ENCODE data around the gene PAQR6.
A peak's percentile ranks its signal among the peaks of the same experiment; 100 is the strongest.

The PAQR6 gene

GRCh38 chr1:156246781-156247459, 936 bp downstream of the PAQR6 start:
- H3K27ac ChIP-seq, result peak overlapping the region; percentile 82
- ChIA-PET CTCF (no interaction called here), POLR2A (ENCODE audit: low non-redundant PET) (no interaction called here)
- TF ChIP-seq, protein P1, sequence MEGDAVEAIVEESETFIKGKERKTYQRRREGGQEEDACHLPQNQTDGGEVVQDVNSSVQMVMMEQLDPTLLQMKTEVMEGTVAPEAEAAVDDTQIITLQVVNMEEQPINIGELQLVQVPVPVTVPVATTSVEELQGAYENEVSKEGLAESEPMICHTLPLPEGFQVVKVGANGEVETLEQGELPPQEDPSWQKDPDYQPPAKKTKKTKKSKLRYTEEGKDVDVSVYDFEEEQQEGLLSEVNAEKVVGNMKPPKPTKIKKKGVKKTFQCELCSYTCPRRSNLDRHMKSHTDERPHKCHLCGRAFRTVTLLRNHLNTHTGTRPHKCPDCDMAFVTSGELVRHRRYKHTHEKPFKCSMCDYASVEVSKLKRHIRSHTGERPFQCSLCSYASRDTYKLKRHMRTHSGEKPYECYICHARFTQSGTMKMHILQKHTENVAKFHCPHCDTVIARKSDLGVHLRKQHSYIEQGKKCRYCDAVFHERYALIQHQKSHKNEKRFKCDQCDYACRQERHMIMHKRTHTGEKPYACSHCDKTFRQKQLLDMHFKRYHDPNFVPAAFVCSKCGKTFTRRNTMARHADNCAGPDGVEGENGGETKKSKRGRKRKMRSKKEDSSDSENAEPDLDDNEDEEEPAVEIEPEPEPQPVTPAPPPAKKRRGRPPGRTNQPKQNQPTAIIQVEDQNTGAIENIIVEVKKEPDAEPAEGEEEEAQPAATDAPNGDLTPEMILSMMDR (conservative IDR thresholded peaks at IDR 0.05; ENCODE audit: low read depth), result no peak
- DNase-seq (ENCODE audit: low spot score), result no peak

- ChIA-PET POLR2A (ENCODE audit: low non-redundant PET) (no interaction called here), CTCF (interaction anchor here (0.7 kb wide), 1 partner anchor 21 kb away, joined by 3 read pairs; no protein-coding TSS in a partner anchor)
Observed at GRCh38 chr1:156246241-156246780, 1.5 kb downstream of the PAQR6 start.

DNA sequence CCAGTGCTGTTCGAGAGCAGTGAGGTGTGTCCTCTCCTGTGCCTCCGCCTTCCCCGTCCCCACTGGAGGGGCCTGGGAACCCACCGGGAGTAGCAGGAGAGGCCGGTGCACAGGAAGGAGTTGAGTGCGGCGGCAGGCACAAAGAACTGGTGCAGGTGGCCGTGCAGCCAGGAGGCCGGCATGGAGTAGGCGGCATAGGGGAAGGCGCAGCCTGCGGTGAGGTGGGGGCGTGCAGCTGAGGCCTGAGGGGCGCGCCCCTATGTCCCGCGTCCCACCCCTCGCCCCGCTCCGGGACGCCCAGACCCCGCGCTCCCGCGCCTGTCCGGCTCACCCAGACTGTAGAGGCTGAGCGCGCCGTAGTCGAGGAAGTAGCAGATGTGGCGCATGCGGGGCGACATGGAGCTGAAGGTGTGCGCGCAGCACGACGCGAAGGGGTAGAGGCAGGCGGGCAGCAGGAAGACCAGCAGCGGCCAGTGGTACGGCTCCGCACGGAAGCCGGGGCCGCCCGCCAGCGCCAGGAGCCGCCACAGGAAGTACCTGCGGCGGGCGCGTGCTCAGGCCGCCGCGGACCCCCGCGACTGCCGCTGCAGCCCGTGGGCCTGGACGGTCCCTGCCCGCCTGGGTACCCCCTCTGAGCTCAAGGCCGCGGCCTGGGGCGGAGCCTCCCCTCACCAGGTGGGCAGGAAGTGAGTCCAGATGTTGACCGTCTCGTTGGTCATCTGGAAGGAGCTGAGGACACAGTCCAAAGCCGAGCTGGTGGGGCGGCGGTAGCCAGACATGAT, 2.2 kb downstream of the PAQR6 start:
- DNase-seq (ENCODE audit: low spot score), result no peak
- CTCF ChIA-PET, result interaction anchor here (0.7 kb wide), 1 partner anchor 21 kb away, joined by 3 read pairs; no protein-coding TSS in a partner anchor
- POLR2A ChIA-PET (ENCODE audit: low non-redundant PET), result no interaction called here
- TF ChIP-seq, protein P1 (conservative IDR thresholded peaks at IDR 0.05; ENCODE audit: low read depth), result no peak
- H3K27ac ChIP-seq, result no peak overlapping the region

More at GRCh38 chr1:156246241-156246780, 1.5 kb downstream of the PAQR6 start:
- TF ChIP-seq, protein P1 (conservative IDR thresholded peaks at IDR 0.05; ENCODE audit: low read depth), result no peak
- H3K27ac ChIP-seq, result peak overlapping the region; percentile 82
- no peak for DNase-seq (ENCODE audit: low spot score)

DNA sequence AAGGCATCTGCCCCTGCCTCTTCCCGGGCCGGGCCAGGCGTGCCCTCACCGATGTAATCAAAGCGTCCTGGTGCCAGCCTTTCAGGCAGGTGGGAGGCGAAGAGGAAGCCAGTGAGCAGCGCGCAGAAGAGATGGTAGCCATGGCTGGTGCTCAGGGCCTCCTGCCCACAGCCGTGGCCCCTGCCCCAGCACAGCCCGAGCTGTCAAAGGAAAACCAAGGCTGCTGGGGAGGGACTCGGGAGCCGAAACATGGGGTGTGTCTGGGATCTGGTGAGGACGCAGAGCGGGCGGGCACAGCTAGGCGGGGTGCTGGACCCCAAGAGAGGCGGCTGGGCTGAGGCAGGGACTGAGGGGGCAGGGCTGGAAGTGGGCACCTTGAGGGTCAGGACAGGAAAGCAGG, 3.1 kb downstream of the PAQR6 start:
- TF ChIP-seq, protein P1 (conservative IDR thresholded peaks at IDR 0.05; ENCODE audit: low read depth), result no peak
- no peak for DNase-seq (ENCODE audit: low spot score)
- H3K27ac ChIP-seq, result no peak overlapping the region
- POLR2A ChIA-PET (ENCODE audit: low non-redundant PET), result no interaction called here
- CTCF ChIA-PET, result interaction anchor here (0.6 kb wide), 1 partner anchor 198 kb away, joined by 3 read pairs; no protein-coding TSS in a partner anchor

- DNase-seq (ENCODE audit: low spot score), result no peak
- CTCF ChIA-PET, result interaction anchor here (0.6 kb wide), 1 partner anchor 199 kb away, joined by 3 read pairs; no protein-coding TSS in a partner anchor
- TF ChIP-seq, protein P1 (conservative IDR thresholded peaks at IDR 0.05; ENCODE audit: low read depth), result no peak
- POLR2A ChIA-PET (ENCODE audit: low non-redundant PET), result no interaction called here
- H3K27ac ChIP-seq, result peak overlapping the region; percentile 89
Observed at GRCh38 chr1:156244126-156244525, 3.7 kb downstream of the PAQR6 start.

DNA sequence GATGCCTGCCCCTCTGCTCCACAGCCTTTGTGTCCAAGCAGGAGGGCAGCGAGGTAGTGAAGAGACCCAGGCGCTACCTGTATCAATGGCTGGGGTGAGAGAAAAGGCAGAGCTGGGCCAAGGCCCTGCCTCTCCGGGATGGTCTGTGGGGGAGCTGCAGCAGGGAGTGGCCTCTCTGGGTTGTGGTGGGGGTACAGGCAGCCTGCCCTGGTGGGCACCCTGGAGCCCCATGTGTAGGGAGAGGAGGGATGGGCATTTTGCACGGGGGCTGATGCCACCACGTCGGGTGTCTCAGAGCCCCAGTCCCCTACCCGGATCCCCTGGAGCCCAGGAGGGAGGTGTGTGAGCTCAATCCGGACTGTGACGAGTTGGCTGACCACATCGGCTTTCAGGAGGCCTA, 5.1 kb downstream of the PAQR6 start:
- POLR2A ChIA-PET (ENCODE audit: low non-redundant PET), result no interaction called here
- TF ChIP-seq, protein P1 (conservative IDR thresholded peaks at IDR 0.05; ENCODE audit: low read depth), result no peak
- H3K27ac ChIP-seq, result peak overlapping the region; percentile 89
- CTCF ChIA-PET, result interaction anchor here (0.6 kb wide), 1 partner anchor 18 kb away, joined by 3 read pairs; no protein-coding TSS in a partner anchor
- DNase-seq (ENCODE audit: low spot score), result no peak

All from RWPE1 (cell line).